AG09309 (cell line): Measurements from ENCODE around the gene SLC30A1.
A peak's percentile ranks its signal among the peaks of the same experiment; 100 is the strongest.
"Not testable (repeated sequence)": the region's sequence is repeated elsewhere in the genome, so short reads cannot be mapped to it uniquely, and the experiment has no call there.

ENCODE experiments used
- DNase-seq: peaks from one replicate; pipeline ENCODE4 v3.0.0-alpha.2; 2010; ENCODE audit warnings: low read depth
- H3K4me3 ChIP-seq: 2 replicates; pipeline ENCODE4 v1.5.1; 2011; ENCODE audit warnings: mild to moderate bottlenecking, low read depth, low read length, moderate library complexity; ENCODE audit not compliant: control insufficient read depth
- CTCF ChIP-seq: IDR thresholded peaks from 2 replicates; pipeline ENCODE4 v1.5.1; 2011; ENCODE audit warnings: mild to moderate bottlenecking, low read depth, low read length, inconsistent platforms; ENCODE audit not compliant: insufficient read depth, control insufficient read depth; ENCODE audit errors: missing control alignments

SLC30A1 gene, protein sequence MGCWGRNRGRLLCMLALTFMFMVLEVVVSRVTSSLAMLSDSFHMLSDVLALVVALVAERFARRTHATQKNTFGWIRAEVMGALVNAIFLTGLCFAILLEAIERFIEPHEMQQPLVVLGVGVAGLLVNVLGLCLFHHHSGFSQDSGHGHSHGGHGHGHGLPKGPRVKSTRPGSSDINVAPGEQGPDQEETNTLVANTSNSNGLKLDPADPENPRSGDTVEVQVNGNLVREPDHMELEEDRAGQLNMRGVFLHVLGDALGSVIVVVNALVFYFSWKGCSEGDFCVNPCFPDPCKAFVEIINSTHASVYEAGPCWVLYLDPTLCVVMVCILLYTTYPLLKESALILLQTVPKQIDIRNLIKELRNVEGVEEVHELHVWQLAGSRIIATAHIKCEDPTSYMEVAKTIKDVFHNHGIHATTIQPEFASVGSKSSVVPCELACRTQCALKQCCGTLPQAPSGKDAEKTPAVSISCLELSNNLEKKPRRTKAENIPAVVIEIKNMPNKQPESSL

GRCh38 chr1:211578640-211579439 is at the start of gene SLC30A1:
Gene SLC30A1 (minus strand): TSS chr1:211579161. CDS start chr1:211578612, 549 bp downstream.
- H3K4me3 ChIP-seq, result peak within 1 kb of the TSS; percentile 90
- TF ChIP-seq CTCF, result no peak
- DNase-seq, result peak; percentile 93

DNA sequence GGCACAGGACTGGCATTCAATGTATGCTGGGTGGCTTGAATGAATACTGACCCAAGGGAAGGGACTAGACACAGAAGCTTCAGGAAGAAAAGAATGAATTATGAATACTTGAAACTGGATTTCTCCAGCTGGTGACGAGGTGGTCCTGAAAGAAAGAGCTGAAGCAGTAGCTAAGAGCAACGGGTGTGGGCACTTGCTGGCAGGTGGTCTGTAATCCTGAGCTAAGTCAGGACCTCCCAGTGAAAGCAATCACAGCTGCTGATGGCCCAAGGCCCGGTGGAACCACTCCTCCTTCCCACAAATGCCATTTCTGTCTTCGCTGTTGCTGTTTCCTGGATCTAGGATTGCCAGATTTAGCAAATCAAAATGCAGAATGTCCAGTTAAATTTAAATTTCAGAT is 49.5 kb upstream of the SLC30A1 start:
- DNase-seq, result no peak
- TF ChIP-seq CTCF, result no peak
- no peak overlapping the region for H3K4me3 ChIP-seq

DNA sequence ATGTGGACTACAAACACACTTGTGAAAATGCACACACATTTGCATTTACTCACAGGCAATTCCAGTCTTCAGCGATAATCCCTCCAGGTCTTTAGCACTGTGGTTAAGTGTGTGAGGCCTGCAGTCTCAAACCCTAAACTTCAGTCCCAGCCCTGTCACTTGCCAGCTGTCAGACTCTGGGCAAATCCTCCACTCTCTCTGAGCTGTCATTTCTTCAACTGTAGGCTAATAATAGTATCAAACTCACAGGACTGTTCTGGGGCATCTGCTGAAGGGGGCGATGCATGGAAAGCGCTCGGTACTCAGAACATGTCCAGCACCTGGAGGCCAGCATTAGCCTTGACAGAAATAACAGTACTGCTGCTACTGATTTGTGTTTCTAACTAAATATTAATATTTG is 48.3 kb upstream of the SLC30A1 start:
- no peak overlapping the region for H3K4me3 ChIP-seq

DNA sequence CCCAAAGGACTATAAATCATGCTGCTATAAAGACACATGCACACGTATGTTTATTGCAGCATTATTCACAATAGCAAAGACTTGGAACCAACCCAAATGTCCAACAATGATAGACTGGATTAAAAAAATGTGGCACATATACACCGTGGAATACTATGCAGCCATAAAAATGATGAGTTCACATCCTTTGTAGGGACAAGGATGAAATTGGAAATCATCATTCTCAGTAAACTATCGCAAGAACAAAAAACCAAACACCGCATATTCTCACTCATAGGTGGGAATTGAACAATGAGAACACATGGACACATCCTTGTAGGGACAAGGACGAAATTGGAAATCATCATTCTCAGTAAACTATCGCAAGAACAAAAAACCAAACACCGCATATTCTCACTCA is 46.9 kb upstream of the SLC30A1 start:
- H3K4me3 ChIP-seq, DNase-seq: not testable (repeated sequence)

More for the DNA sequence above, 48.3 kb upstream of the SLC30A1 start:
- TF ChIP-seq CTCF, result no peak
- no peak for DNase-seq

- DNase-seq, result no peak
- no peak overlapping the region for H3K4me3 ChIP-seq
- peak; percentile 59 for TF ChIP-seq CTCF
These were observed 46.1 kb upstream of the SLC30A1 start for GRCh38 chr1:211625040-211625439.

DNA sequence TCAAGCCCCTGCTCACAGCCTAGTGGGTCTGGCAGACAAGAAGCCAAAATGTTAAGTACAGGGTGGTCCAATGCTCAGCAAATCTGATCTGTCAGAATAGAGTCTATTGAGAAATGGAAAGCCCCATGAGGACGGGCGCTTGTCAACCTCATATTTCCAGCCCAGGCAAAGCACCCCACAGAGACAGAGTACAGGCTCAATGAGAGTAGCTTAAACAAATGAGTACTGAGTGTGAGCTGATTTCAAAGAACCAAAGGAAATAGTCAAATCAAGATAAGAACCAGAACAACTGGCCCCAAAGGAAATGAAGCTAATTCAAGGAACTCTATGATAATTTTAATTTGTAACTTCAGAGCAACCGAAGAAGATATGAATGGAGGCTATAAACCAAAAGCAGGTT is 44.6 kb upstream of the SLC30A1 start:
- no peak for DNase-seq
- no peak for TF ChIP-seq CTCF
- H3K4me3 ChIP-seq, result no peak overlapping the region
